Measurements from ENCODE around the gene DYRK4. TPM values are rescaled to one million over a fixed set of nuclear protein-coding genes. Genes with fewer than 3 reads are reported as not detected.
A peak's percentile ranks its signal among the peaks of the same experiment; 100 is the strongest.

The DYRK4 gene
- total and polyA plus RNA-seq, 2 of the 4 experiments (the other 2 are of a cell fraction) = 44.6 to 71.6 TPM

DNA sequence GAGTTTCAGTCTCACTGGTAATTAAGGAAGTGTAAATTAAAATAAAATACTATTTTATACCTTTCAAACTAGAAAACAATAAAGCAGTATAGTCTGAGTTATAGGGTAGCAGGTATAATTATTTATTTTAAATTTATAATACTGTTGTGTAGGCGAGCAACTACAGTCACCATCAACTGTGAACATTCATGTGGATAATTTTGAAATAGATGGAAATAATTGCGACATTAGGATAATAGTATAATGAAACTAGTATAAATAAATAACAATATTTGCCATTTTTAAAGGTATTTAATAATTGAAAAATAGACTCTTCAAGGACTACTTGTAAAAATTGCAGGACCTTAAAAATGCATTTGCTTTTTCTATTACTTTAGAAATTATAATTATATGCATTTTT is 3.8 kb upstream of the DYRK4 start:
- ATAC-seq (ENCODE audit: low read depth) = no peak

More for the DNA sequence above, 3.8 kb upstream of the DYRK4 start:
- Histone ChIP-seq H3K9ac (ENCODE audit: low read depth, low read length) (no peak overlapping the region), H3K56ac (ENCODE audit: extremely low read depth, insufficient read depth, low read length) (no peak overlapping the region), H3K4me3 (ENCODE audit: insufficient read depth, low read depth, low read length) (no peak overlapping the region), H4K91ac (ENCODE audit: insufficient read depth, low read depth, low read length) (no peak overlapping the region), H2BK120ac (ENCODE audit: low read depth, low read length) (no peak overlapping the region), H2BK15ac (ENCODE audit: low read depth, low read length) (no peak overlapping the region), H2AFZ (replicated peaks; ENCODE audit: low read length, poor library complexity) (no peak overlapping the region), H3K9me3 (ENCODE audit: control insufficient read depth, insufficient read depth, low read length) (no peaks in the 10 kb centered on the region), H3K4ac (ENCODE audit: low read depth, low read length) (no peak overlapping the region), H3K18ac (ENCODE audit: low read depth, low read length) (no peak overlapping the region), H3K79me1 (ENCODE audit: low read depth in 1 of 2, low read length in 2 of 2) (no peaks in the 10 kb centered on the region; a peak in 1 of 4 replicates), H2BK20ac (ENCODE audit: low read depth, low read length) (no peak overlapping the region), H3K27ac (ENCODE audit: insufficient read depth, low read length) (no peak overlapping the region), H3K14ac (replicated peaks; ENCODE audit: low read depth, low read length) (no peak overlapping the region), H2BK5ac (ENCODE audit: low read depth, low read length, poor library complexity, severe bottlenecking) (no peak overlapping the region), H2AK9ac (replicated peaks; ENCODE audit: low read depth, low read length, poor library complexity) (no peak overlapping the region), H4K5ac (ENCODE audit: low read depth, low read length) (no peak overlapping the region), H4K20me1 (ENCODE audit: insufficient read depth, low read length) (no peaks in the 10 kb centered on the region), H2AK5ac (ENCODE audit: low read depth, low read length) (no peak overlapping the region), H3K4me2 (ENCODE audit: low read depth, low read length) (no peak overlapping the region), H3K27me3 (ENCODE audit: control insufficient read depth, insufficient read depth, low read length) (no peaks in the 10 kb centered on the region), H3K36me3 (ENCODE audit: control insufficient read depth, insufficient read depth, low read length) (peaks cover 3% of the 10 kb centered on the region; the same call in 1 of the 2 replicates), H3K4me1 (ENCODE audit: control insufficient read depth, insufficient read depth, low read length) (no peaks in the 10 kb centered on the region), H3K23ac (ENCODE audit: low read depth, low read length) (no peak overlapping the region), H4K8ac (ENCODE audit: low read depth in 2 of 2, low read length in 2 of 2) (no peak overlapping the region), H3K9me1 (ENCODE audit: insufficient read depth, low read length) (no peaks in the 10 kb centered on the region)
- CTCF ChIA-PET = no interaction called here
- POLR2A ChIA-PET (ENCODE audit: unreplicated experiment) = no interaction called here
- TF ChIP-seq RCOR1 (IDR thresholded peaks at IDR 0.05; ENCODE audit: insufficient replicate concordance, low read length) = no peak
- peak; percentile 7; the same call in 1 of the 2 replicates for TF ChIP-seq CEBPB (IDR thresholded peaks at IDR 0.05; ENCODE audit: low read depth, low read length)
- TF ChIP-seq, protein P1, sequence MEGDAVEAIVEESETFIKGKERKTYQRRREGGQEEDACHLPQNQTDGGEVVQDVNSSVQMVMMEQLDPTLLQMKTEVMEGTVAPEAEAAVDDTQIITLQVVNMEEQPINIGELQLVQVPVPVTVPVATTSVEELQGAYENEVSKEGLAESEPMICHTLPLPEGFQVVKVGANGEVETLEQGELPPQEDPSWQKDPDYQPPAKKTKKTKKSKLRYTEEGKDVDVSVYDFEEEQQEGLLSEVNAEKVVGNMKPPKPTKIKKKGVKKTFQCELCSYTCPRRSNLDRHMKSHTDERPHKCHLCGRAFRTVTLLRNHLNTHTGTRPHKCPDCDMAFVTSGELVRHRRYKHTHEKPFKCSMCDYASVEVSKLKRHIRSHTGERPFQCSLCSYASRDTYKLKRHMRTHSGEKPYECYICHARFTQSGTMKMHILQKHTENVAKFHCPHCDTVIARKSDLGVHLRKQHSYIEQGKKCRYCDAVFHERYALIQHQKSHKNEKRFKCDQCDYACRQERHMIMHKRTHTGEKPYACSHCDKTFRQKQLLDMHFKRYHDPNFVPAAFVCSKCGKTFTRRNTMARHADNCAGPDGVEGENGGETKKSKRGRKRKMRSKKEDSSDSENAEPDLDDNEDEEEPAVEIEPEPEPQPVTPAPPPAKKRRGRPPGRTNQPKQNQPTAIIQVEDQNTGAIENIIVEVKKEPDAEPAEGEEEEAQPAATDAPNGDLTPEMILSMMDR (conservative IDR thresholded peaks at IDR 0.05; ENCODE audit: low read depth, low read length) = no peak
- intact Hi-C loops (cut with micrococcal nuclease) = no loop called here
- in situ Hi-C loops (cut with MboI; ENCODE audit: low sequenced_read_pairs) = no loop called here
- no peak for DNase-seq
- dilution Hi-C loops (cut with HindIII; ENCODE audit: low sequenced_read_pairs, unreplicated experiment) = no loop called here
- no CpG with 5 or more reads among the region's 2 CpGs for WGBS, 2 experiments (ENCODE audit: extremely low coverage in 2 of 2, insufficient read length in 1 of 2)
- no TSS peak for BruUV-seq (replicated peaks)

All from IMR-90 (cell line).